ENCODE data around the gene ATOH8. TPM values are rescaled to one million over a fixed set of nuclear protein-coding genes. Genes with fewer than 3 reads are reported as not detected.
A peak's percentile ranks its signal among the peaks of the same experiment; 100 is the strongest.

Gene ATOH8
- polyA plus RNA-seq, 2 of the 4 experiments (the other 2 are of a cell fraction): 1.8 to 20.0 TPM

DNA sequence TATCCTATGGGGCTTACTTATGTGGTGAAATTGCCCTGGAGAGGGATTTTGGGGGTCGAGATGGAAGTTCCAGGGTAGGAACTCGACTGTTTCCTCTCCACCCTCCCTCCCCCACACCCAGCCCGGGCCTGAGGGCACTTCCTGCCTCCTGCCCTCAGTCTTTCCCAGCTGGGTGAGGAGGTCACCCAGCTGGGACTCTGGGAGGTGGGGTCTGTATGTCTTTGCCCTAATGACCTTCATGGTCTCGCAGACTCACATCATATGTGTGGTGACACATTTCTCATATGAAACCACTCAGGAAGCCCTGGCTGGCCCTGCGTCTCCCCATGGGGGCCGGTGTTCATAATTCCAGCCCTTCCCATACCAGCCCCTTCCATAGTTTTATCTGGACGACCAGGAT lies 12.4 kb downstream of the ATOH8 start:
- Histone ChIP-seq H3K4me3 (no peak overlapping the region), H3K9me3 (no peaks in the 10 kb centered on the region), H3K4me2 (no peak overlapping the region), H3K4me1 (peaks cover 66% of the 10 kb centered on the region), H3K27ac (0 out of 6 replicates have a peak overlapping the region, but pooled peaks of 1 of the 2 experiments have one; percentile 10)
- ChIA-PET POLR2A (no interaction called here), CTCF (interaction anchor here (1.2 to 63.0 kb wide), 6 partner anchors 9 to 50 kb away, joined by 3 to 1675 read pairs (median 66); partner anchors contain the start of gene ATOH8)
- whole genome bisulfite sequencing (ENCODE audit: missing lambda C conversion rate): 62% methylated on average over 7 of the region's 7 CpGs
- TF ChIP-seq RNF2 (IDR thresholded peaks at IDR 0.05; ENCODE audit: borderline replicate concordance, low read depth) (no peak), CTCF (IDR thresholded peaks at IDR 0.05) (no peak), MAFK (IDR thresholded peaks at IDR 0.05; ENCODE audit: partially characterized antibody) (no peak), HEYL (CRISPR knock-in tag; IDR thresholded peaks at IDR 0.05) (no peak), HOXA7 (CRISPR knock-in tag; IDR thresholded peaks at IDR 0.05) (no peak), JUNB (IDR thresholded peaks at IDR 0.05) (no peak), EHF (CRISPR knock-in tag; IDR thresholded peaks at IDR 0.05) (no peak), BHLHE40 (IDR thresholded peaks at IDR 0.05; ENCODE audit: low read depth, low read length) (no peak), RARB (CRISPR knock-in tag; IDR thresholded peaks at IDR 0.05) (no peak)
- DNase-seq (ENCODE audit: low read depth in 1 of 2, low spot score in 1 of 2) (no peak), FAIRE-seq (no peak), ATAC-seq (no peak)

GRCh38 chr2:85767803-85768665 lies 14.2 kb downstream of the ATOH8 start:
- TF ChIP-seq EHF (CRISPR knock-in tag; IDR thresholded peaks at IDR 0.05) (no peak), CHD2 (IDR thresholded peaks at IDR 0.05; ENCODE audit: low read length, partially characterized antibody) (no peak), MAFK (IDR thresholded peaks at IDR 0.05; ENCODE audit: partially characterized antibody) (no peak), HOXA7 (CRISPR knock-in tag; IDR thresholded peaks at IDR 0.05) (no peak), CBX8 (IDR thresholded peaks at IDR 0.05) (no peak), RAD21 (conservative IDR thresholded peaks at IDR 0.05 in 1 of 2, IDR thresholded peaks at IDR 0.05 in 1 of 2) (no peak), HES2 (IDR thresholded peaks at IDR 0.05) (no peak), ZSCAN20 (CRISPR knock-in tag; IDR thresholded peaks at IDR 0.05) (no peak), BCL3 (IDR thresholded peaks at IDR 0.05) (no peak), NFE2L2 (conservative IDR thresholded peaks at IDR 0.05; ENCODE audit: low read length) (no peak), MYC (IDR thresholded peaks at IDR 0.05; ENCODE audit: borderline replicate concordance, low read length) (no peak), SREBF2 (IDR thresholded peaks at IDR 0.05) (no peak)
- no peak for FAIRE-seq

DNA sequence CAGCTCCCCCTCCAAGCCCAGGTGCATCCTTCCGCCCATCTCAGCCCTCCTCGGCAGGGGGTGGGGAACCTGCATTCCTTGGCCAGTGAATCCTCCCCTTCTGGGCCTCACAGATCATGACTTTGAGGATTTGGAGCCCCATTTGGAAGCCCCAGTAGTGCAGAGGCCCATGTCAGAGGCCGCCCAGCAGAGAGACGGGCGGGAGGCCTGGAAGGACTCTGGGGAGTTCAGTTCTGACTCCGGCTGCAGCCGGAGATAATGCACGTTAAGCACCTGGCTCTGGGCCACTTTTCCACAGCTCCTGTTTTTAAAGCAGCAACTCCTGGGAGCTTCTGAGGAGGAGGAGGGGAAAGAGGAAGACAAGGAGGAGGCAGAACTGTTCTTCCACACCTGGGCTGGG lies 14.9 kb downstream of the ATOH8 start:
- CTCF ChIA-PET: interaction anchor here (0.6 to 63.0 kb wide), 14 partner anchors 9 to 360 kb away, joined by 3 to 1675 read pairs (median 6); partner anchors contain the start of gene ATOH8
- Histone ChIP-seq H3K27ac (peak overlapping the region; percentile 82 to 88; a peak in 5 of 6 replicates), H3K4me3 (no peak overlapping the region), H3K4me1 (peaks cover 65% of the 10 kb centered on the region), H3K9me3 (no peaks in the 10 kb centered on the region), H3K4me2 (peak overlapping the region; percentile 48)
- 46% methylated on average over 8 of the region's 8 CpGs for WGBS (ENCODE audit: missing lambda C conversion rate)
- DNase-seq (ENCODE audit: low read depth in 1 of 2, low spot score in 1 of 2): no peak
- POLR2A ChIA-PET: no interaction called here
- no peak for ATAC-seq
- no peak for FAIRE-seq
- TF ChIP-seq ZSCAN20 (CRISPR knock-in tag; IDR thresholded peaks at IDR 0.05) (no peak), FOSB (CRISPR knock-in tag; IDR thresholded peaks at IDR 0.05) (no peak), CHD4 (IDR thresholded peaks at IDR 0.05; ENCODE audit: borderline replicate concordance) (no peak), SREBF2 (IDR thresholded peaks at IDR 0.05) (no peak), E2F6 (IDR thresholded peaks at IDR 0.05; ENCODE audit: borderline replicate concordance, low read depth) (no peak), CTCF (IDR thresholded peaks at IDR 0.05) (no peak), HES2 (IDR thresholded peaks at IDR 0.05) (no peak), GATA3 (IDR thresholded peaks at IDR 0.05; ENCODE audit: borderline replicate concordance) (no peak), BHLHE40 (IDR thresholded peaks at IDR 0.05; ENCODE audit: low read depth, low read length) (no peak), ZFP36 (IDR thresholded peaks at IDR 0.05; ENCODE audit: borderline replicate concordance, partially characterized antibody) (no peak), CHD2 (IDR thresholded peaks at IDR 0.05; ENCODE audit: low read length, partially characterized antibody) (no peak), FOSL2 (IDR thresholded peaks at IDR 0.05) (no peak), FOSL2 (CRISPR knock-in tag; IDR thresholded peaks at IDR 0.05) (no peak)

More at GRCh38 chr2:85767803-85768665, 14.2 kb downstream of the ATOH8 start:
- Histone ChIP-seq H3K4me3 (no peak overlapping the region), H3K9me3 (no peaks in the 10 kb centered on the region), H3K4me2 (peak overlapping the region; percentile 48), H3K27ac (peak overlapping the region; percentile 82 to 88; a peak in 5 of 6 replicates), H3K4me1 (peaks cover 65% of the 10 kb centered on the region)
- CTCF ChIA-PET: interaction anchor here (0.6 to 63.0 kb wide), 10 partner anchors 10 to 360 kb away, joined by 3 to 1675 read pairs (median 8); partner anchors contain the start of gene ATOH8
- DNase-seq (ENCODE audit: low read depth in 1 of 2, low spot score in 1 of 2): no peak
- whole genome bisulfite sequencing (ENCODE audit: missing lambda C conversion rate): 88% methylated on average over 12 of the region's 12 CpGs
- POLR2A ChIA-PET: no interaction called here
- ATAC-seq: no peak

All from A549 (cell line).